ENCODE measurements around the gene ATAD3B. TPM values are rescaled to one million over a fixed set of nuclear protein-coding genes. Genes with fewer than 3 reads are reported as not detected.
"Not testable (repeated sequence)": the region's sequence is repeated elsewhere in the genome, so short reads cannot be mapped to it uniquely, and the experiment has no call there.

The ATAD3B gene
- polyA plus RNA-seq, 1 donor from 2014 or later, result 57.2 TPM

DNA sequence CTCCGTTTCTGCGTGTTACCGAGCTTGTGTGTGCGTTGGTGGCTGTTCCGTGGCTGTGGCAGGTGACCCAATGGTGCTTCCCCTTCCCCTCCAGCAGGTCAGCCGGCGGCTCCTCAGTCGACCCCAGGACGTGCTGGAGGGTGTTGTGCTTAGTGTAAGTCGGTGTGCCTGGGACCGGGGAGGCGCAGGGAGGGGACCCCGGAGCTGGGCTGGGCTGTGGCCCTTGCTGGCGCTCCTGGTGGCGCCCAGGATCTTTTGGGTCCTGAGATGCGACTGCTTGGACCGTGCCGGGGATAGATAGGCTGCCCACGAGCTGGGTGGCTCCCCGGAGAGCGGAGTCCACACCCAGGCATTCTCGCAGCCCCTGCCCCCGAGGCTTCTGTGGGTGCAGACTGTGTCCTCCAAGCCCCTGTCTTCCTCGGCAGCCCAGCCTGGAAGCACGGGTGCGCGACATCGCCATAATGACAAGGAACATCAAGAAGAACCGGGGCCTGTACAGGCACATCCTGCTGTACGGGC lies 16.1 kb upstream of the ATAD3B start:
- no peaks in the 10 kb centered on the region for H3K27me3 ChIP-seq (ENCODE audit: insufficient read depth, low read depth, low read length)
- TF ChIP-seq EP300 (conservative IDR thresholded peaks at IDR 0.05; ENCODE audit: poor library complexity, severe bottlenecking), result no peak
- TF ChIP-seq EZH2 (IDR thresholded peaks at IDR 0.05; ENCODE audit: borderline replicate concordance, insufficient read depth, low read length, poor library complexity, severe bottlenecking), result no peak
- TF ChIP-seq SMC3 (conservative IDR thresholded peaks at IDR 0.05; ENCODE audit: poor library complexity), result no peak
- TF ChIP-seq, protein P1, sequence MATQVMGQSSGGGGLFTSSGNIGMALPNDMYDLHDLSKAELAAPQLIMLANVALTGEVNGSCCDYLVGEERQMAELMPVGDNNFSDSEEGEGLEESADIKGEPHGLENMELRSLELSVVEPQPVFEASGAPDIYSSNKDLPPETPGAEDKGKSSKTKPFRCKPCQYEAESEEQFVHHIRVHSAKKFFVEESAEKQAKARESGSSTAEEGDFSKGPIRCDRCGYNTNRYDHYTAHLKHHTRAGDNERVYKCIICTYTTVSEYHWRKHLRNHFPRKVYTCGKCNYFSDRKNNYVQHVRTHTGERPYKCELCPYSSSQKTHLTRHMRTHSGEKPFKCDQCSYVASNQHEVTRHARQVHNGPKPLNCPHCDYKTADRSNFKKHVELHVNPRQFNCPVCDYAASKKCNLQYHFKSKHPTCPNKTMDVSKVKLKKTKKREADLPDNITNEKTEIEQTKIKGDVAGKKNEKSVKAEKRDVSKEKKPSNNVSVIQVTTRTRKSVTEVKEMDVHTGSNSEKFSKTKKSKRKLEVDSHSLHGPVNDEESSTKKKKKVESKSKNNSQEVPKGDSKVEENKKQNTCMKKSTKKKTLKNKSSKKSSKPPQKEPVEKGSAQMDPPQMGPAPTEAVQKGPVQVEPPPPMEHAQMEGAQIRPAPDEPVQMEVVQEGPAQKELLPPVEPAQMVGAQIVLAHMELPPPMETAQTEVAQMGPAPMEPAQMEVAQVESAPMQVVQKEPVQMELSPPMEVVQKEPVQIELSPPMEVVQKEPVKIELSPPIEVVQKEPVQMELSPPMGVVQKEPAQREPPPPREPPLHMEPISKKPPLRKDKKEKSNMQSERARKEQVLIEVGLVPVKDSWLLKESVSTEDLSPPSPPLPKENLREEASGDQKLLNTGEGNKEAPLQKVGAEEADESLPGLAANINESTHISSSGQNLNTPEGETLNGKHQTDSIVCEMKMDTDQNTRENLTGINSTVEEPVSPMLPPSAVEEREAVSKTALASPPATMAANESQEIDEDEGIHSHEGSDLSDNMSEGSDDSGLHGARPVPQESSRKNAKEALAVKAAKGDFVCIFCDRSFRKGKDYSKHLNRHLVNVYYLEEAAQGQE (IDR thresholded peaks at IDR 0.05; ENCODE audit: borderline replicate concordance), result no peak
- no peak for TF ChIP-seq RAD21 (conservative IDR thresholded peaks at IDR 0.05)
- H3K9ac ChIP-seq (ENCODE audit: low read length), result no peak overlapping the region
- no peaks in the 10 kb centered on the region for H3K79me2 ChIP-seq (replicated peaks; ENCODE audit: insufficient read depth, low read length)
- H3K36me3 ChIP-seq (ENCODE audit: insufficient read depth, low read length), result no peaks in the 10 kb centered on the region
- no peaks in the 10 kb centered on the region for H3K9me2 ChIP-seq (ENCODE audit: insufficient read depth, low read length)
- no peak overlapping the region for H2AFZ ChIP-seq (ENCODE audit: low read depth, low read length)
- no peaks in the 10 kb centered on the region for H4K20me1 ChIP-seq (ENCODE audit: insufficient read depth)
- H3F3A ChIP-seq (ENCODE audit: insufficient read depth, low read length, poor library complexity, severe bottlenecking), result no peaks in the 10 kb centered on the region
- H3K9me3 ChIP-seq (ENCODE audit: low read length), result no peaks in the 10 kb centered on the region
- no peak overlapping the region for H3K4me2 ChIP-seq (ENCODE audit: low read length)
- H3K27ac ChIP-seq (ENCODE audit: low read length), result no peak overlapping the region
- no peak overlapping the region for H3K4me3 ChIP-seq (ENCODE audit: low read length)

DNA sequence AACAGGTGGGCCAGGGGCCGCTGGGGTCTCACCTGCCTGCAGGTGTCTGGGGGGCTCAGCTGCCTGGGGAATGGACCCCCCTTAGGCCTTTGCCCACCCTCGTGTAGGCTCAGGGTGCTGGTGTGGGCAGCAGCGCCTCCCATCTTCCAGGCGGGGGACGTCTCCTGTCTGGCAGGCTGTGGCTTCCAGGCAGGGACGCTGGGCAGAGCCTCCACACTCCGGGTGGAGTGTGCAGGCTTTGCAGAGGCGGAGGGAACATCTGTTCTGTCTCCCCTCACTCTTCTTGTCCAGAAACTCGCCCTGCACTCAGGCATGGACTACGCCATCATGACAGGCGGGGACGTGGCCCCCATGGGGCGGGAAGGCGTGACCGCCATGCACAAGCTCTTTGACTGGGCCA lies 15.6 kb upstream of the ATAD3B start:
- H3K79me2 ChIP-seq (replicated peaks; ENCODE audit: insufficient read depth, low read length); H3K4me3 ChIP-seq (ENCODE audit: low read length); H3K27me3 ChIP-seq (ENCODE audit: insufficient read depth, low read depth, low read length); H3F3A ChIP-seq (ENCODE audit: insufficient read depth, low read length, poor library complexity, severe bottlenecking); H3K9me3 ChIP-seq (ENCODE audit: low read length); H3K4me2 ChIP-seq (ENCODE audit: low read length); H3K9me2 ChIP-seq (ENCODE audit: insufficient read depth, low read length); H4K20me1 ChIP-seq (ENCODE audit: insufficient read depth); H2AFZ ChIP-seq (ENCODE audit: low read depth, low read length); H3K36me3 ChIP-seq (ENCODE audit: insufficient read depth, low read length); H3K27ac ChIP-seq (ENCODE audit: low read length); H3K9ac ChIP-seq (ENCODE audit: low read length): not testable (repeated sequence)

DNA sequence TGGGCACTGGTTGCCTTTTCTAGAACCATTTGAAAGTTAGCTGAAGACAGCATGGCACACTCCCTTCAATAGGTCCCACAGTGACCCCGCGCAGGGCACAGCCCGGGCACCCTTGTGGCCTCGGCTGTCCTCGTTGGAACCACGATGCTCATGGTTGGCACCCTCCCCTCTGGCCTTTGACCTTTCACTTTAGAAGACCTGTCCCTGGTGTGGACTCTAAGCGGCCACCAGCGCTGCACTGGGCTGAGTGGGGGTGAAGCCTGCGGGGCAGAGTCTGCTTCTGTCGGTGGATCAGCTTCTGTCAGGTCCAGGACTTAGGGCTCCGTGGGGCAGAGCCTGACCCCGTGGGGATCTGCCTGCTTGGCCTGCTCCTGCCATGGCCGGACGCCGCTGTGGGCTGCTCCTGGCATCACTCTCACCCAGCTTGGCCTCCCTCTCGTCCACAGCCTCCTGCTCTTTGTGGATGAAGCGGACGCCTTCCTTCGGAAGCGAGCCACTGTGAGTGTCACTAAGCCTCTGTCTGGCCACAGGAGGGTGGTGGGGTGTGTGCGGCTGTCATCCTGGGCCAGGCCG lies 14.8 kb upstream of the ATAD3B start:
- H3F3A ChIP-seq (ENCODE audit: insufficient read depth, low read length, poor library complexity, severe bottlenecking); H3K36me3 ChIP-seq (ENCODE audit: insufficient read depth, low read length); H3K4me2 ChIP-seq (ENCODE audit: low read length); H4K20me1 ChIP-seq (ENCODE audit: insufficient read depth); H3K9me3 ChIP-seq (ENCODE audit: low read length); H3K4me3 ChIP-seq (ENCODE audit: low read length); H2AFZ ChIP-seq (ENCODE audit: low read depth, low read length); H3K79me2 ChIP-seq (replicated peaks; ENCODE audit: insufficient read depth, low read length); H3K9ac ChIP-seq (ENCODE audit: low read length); H3K9me2 ChIP-seq (ENCODE audit: insufficient read depth, low read length); H3K27me3 ChIP-seq (ENCODE audit: insufficient read depth, low read depth, low read length); H3K27ac ChIP-seq (ENCODE audit: low read length): not testable (repeated sequence)

- H3K9me2 ChIP-seq (ENCODE audit: insufficient read depth, low read length); H3K9me3 ChIP-seq (ENCODE audit: low read length); H2AFZ ChIP-seq (ENCODE audit: low read depth, low read length); H4K20me1 ChIP-seq (ENCODE audit: insufficient read depth); H3K27me3 ChIP-seq (ENCODE audit: insufficient read depth, low read depth, low read length); H3K79me2 ChIP-seq (replicated peaks; ENCODE audit: insufficient read depth, low read length); H3K4me2 ChIP-seq (ENCODE audit: low read length); H3F3A ChIP-seq (ENCODE audit: insufficient read depth, low read length, poor library complexity, severe bottlenecking); H3K4me3 ChIP-seq (ENCODE audit: low read length); H3K9ac ChIP-seq (ENCODE audit: low read length); H3K27ac ChIP-seq (ENCODE audit: low read length); H3K36me3 ChIP-seq (ENCODE audit: insufficient read depth, low read length): not testable (repeated sequence)
Measured at GRCh38 chr1:1459156-1459555, 12.4 kb upstream of the ATAD3B start.

- not testable (repeated sequence) for H3K9me3 ChIP-seq (ENCODE audit: low read length); H3K27ac ChIP-seq (ENCODE audit: low read length); H3K9ac ChIP-seq (ENCODE audit: low read length); H4K20me1 ChIP-seq (ENCODE audit: insufficient read depth); H3K4me2 ChIP-seq (ENCODE audit: low read length); H2AFZ ChIP-seq (ENCODE audit: low read depth, low read length); H3K79me2 ChIP-seq (replicated peaks; ENCODE audit: insufficient read depth, low read length); H3K36me3 ChIP-seq (ENCODE audit: insufficient read depth, low read length); H3K27me3 ChIP-seq (ENCODE audit: insufficient read depth, low read depth, low read length); H3K9me2 ChIP-seq (ENCODE audit: insufficient read depth, low read length); H3K4me3 ChIP-seq (ENCODE audit: low read length); H3F3A ChIP-seq (ENCODE audit: insufficient read depth, low read length, poor library complexity, severe bottlenecking)
Measured at GRCh38 chr1:1459711-1460110, 11.9 kb upstream of the ATAD3B start.
